GM18517 (cell line): Measurements from ENCODE around the gene ARHGEF1.
"Not testable (repeated sequence)": the region's sequence is repeated elsewhere in the genome, so short reads cannot be mapped to it uniquely, and the experiment has no call there.

Experiments
- ATAC-seq: cut with Tn5 transposase; IDR thresholded peaks from one replicate; pipeline ENCODE4 v1.9.1; 2021; ENCODE audit warnings: mild to moderate bottlenecking, moderate library complexity; ENCODE audit not compliant: unreplicated experiment

ARHGEF1 gene

GRCh38 chr19:41904118-41904870, 21.3 kb downstream of the ARHGEF1 start:
- ATAC-seq, result no peak

DNA sequence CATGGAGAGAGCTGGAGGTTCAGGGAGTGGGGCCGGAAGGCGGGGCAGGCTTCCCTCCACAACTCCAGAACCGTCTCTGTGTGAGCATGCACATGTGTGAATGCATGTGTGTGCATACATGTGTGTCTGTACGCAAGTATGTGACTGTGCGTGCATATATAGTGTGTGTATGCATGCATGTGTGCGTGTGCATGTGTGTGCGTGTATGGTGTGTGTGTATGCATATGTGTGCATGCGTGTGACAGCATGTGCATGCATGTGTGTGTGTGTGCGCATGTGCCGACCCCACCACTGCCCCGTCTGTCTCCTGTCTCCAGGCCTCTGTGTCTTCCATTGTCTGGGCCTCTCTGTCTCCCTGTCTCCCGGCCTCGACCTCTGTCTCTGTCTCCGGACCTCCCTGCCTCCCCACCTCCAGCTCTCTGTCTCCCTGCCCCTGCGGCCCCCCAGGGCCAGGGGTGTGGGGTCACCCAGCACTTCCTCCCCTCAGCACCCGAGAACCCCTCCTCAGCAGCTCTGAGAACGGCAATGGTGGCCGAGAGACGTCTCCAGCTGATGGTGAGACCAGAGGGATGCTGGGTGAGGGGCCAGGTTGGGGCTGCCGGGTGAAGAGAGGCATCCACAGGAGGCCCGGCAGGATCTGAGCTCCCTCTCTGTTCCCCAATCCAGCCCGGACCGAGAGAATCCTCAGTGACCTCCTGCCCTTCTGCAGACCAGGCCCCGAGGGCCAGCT, 22.5 kb downstream of the ARHGEF1 start:
- ATAC-seq, result no peak

GRCh38 chr19:41906271-41906670, 23.3 kb downstream of the ARHGEF1 start:
- ATAC-seq, result no peak

- ATAC-seq, result no peak
Measured at GRCh38 chr19:41906916-41907680, 24.1 kb downstream of the ARHGEF1 start.

DNA sequence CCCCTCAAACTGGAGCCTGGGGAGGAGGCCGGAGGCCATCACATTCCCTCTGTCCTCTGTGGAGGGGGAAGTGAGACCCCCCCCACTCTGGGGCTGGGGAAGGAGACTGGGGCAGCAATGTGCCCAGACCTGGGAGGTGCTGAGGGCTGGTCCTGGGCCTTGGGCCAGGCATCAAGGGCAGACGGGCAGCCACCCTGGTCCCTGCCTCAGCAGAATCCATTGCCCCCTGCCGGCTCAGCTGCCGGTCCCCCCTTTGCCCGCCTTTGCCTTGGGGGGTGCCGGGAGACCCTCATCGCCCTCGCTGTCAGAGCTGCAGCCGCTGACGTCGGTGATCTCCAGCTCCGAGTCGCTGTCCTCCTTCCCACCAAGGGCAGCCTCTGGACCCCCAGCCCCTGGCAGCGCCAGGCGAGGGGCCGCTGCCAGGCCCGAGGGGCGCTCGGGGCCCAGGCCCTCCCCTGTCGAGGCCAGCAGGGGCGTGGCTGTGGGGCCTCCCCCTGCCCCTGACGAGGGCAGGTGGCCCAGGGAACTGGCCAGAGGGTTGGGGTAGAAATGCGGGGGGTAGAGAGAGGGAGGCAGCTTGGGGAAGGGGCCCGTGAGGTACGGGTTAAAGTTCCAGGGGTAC, 25.1 kb downstream of the ARHGEF1 start:
- no peak for ATAC-seq

DNA sequence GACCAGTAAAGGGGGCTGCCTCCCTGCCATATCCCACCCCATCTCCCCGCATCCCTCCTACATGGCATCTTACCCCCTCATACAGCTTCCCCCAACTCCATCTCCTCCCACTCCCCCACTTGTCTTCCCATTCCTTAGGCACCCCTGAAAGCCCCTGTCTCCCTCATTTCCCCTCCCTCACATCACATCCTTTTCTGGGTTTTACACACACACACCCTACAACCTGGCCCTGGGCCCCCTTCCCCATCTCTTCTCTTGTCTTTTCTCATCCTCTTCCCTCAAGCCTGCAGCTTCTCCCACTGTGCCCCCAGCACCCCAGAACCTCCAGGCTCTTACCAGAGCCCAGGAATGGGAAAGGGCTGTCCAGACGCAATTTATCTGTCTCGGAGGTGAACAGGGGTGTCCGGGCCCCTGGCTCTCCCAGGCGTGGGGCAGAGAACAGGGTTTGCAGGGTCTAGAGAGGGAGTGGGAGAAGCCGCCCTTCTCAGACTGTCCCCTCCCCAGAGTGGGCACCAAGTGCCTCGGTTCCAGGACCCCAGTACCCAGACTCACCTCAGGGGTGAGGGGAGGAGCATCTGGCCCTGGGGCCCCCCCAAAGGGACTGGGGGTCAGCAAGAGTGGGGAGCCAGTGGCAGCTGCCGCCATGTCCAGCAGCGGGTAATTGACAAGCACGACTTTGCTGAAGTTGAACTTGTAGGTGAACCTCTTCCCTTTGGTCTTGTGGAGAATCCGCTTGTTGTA, 25.9 kb downstream of the ARHGEF1 start:
- no peak for ATAC-seq

GRCh38 chr19:41909706-41910105, 26.7 kb downstream of the ARHGEF1 start:
- ATAC-seq, result no peak

- no peak for ATAC-seq
Measured at GRCh38 chr19:41910240-41910991, 27.4 kb downstream of the ARHGEF1 start.

DNA sequence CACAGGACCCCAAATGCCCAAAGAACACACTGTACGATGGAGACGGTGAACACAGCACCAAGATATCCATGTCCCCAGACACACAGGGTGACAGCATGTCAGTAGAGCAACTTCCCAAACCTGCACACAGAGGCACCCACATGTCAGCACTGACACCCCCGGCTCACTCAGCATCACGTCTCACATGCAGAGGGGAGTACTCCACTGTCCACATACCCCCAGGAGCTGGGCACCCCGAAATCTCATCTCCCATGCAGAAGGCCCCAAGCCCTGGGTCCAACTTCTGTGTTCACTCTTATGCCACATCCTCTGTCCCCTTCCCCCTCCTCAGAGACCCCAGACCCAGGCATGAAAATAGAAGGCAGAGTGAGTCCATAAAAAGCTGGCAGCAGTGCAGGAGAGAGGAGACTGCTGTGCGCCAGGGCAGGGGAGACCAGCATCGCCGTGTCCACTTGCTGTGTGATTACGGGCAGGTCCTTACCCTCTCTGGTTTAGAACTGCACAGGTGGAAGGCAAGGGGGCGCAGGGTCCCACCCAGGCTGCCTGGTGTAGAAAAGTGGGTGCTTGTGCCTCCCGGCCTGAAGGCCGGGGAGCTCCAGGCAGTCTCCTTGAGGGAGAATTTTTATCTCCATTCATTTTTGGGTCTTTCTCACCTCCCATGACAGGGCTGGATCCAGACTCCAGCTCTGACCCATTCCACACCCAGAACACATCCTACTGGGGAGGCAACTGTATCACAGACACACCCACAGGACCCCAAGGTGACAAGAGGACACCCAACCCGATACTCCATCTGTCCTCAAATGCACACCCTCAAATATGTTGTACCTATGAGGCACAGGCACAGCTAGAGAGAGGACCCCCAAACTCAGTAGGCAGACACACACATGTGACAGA, 28.3 kb downstream of the ARHGEF1 start:
- ATAC-seq, result no peak

- no peak for ATAC-seq
Measured at GRCh38 chr19:41911889-41912731, 29.1 kb downstream of the ARHGEF1 start.

- ATAC-seq, result no peak
Measured at GRCh38 chr19:41912899-41913537, 30.0 kb downstream of the ARHGEF1 start.

GRCh38 chr19:41913538-41914423, 30.8 kb downstream of the ARHGEF1 start:
- ATAC-seq, result no peak

DNA sequence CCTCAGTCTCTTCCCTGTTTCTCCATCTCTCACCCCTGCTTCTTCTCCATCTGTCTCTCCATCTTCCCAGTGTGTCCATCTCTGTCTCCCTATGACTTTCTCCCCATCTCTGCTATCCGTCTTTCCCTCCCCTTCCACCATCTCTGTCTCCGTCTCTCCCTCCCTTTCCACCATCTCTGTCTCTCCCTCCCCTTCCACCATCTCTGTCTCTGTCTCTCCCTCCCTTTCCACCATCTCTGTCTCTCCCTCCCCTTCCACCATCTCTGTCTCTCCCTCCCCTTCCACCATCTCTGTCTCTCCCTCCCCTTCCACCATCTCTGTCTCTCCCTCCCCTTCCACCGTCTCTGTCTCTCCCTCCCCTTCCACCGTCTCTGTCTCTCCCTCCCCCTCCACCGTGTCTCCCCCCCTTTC, 31.4 kb downstream of the ARHGEF1 start:
- not testable (repeated sequence) for ATAC-seq

DNA sequence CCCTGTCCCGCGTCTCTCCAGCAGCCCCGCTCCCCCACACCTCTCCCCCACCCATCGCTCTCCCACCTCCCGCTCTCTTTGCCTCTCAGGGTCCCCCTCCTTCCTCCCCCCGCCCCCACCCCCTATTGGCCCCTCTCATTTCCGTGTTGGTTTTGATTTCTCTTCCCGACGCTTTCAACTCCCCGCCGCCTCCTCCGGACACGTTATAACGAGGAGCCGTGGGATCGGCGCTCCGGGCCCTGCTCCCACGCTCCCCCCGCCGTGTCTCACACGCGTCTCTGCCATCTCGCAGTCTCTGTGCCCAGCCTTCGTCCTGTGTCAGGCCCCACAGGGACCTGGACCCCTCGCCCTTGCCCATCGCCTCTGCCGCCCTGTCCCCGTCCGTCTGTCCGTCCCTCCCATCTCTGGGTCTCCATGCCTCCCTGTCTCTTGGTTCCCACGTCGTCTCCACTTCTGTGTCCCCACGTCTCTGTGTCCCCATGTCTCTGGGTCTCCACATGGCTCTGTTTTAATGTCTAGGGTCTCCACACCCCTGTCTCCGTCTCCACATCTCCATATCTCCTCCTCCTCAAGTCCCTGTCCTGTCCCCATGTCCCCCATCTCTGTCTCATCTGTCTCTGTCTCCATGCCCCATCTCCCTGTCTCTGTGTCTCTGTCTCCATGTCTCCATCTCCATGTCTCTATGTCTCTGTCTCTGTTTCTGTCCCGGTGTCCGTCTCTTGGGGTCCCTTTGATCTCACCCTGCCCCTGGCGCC, 32.2 kb downstream of the ARHGEF1 start:
- no peak for ATAC-seq

- ATAC-seq, result no peak
Measured at GRCh38 chr19:41915776-41916414, 32.9 kb downstream of the ARHGEF1 start.
